Measurements from ENCODE around the gene SLC35E1. TPM values are rescaled to one million over a fixed set of nuclear protein-coding genes. Genes with fewer than 3 reads are reported as not detected.
"Not testable (repeated sequence)": the region's sequence is repeated elsewhere in the genome, so short reads cannot be mapped to it uniquely, and the experiment has no call there.

Gene SLC35E1
- total RNA-seq, 1 experiment from 2014 or later = 52.6 TPM

- intact Hi-C loops (cut with micrococcal nuclease) = no loop called here
- Histone ChIP-seq H3K27me3 (ENCODE audit: low read length) (no peaks in the 10 kb centered on the region), H3K27ac (ENCODE audit: low read length) (no peak overlapping the region), H3K9me3 (ENCODE audit: low read length) (no peaks in the 10 kb centered on the region), H3K4me2 (ENCODE audit: low read length) (no peak overlapping the region), H3K4me1 (ENCODE audit: insufficient read depth, low read length) (peaks cover 5% of the 10 kb centered on the region; the same call in 1 of the 2 replicates), H4K20me1 (ENCODE audit: low read length) (no peaks in the 10 kb centered on the region), H2AFZ (ENCODE audit: low read length) (no peak overlapping the region), H3K36me3 (ENCODE audit: low read depth, low read length) (peaks cover 34% of the 10 kb centered on the region), H3F3A (ENCODE audit: low read length, unreplicated experiment) (no peaks in the 10 kb centered on the region), H3K9me2 (replicated peaks; ENCODE audit: low read length) (no peaks in the 10 kb centered on the region), H3K9ac (ENCODE audit: low read length) (no peak overlapping the region), H3K79me2 (ENCODE audit: low read length) (no peaks in the 10 kb centered on the region), H3K4me3 (ENCODE audit: low read length) (no peak overlapping the region)
- ATAC-seq = no peak
- POLR2A ChIA-PET (ENCODE audit: unreplicated experiment) = no interaction called here
- TF ChIP-seq EZH2 (IDR thresholded peaks at IDR 0.05; ENCODE audit: low read length, unreplicated experiment) (no peak), EZH2phosphoT487 (IDR thresholded peaks at IDR 0.05; ENCODE audit: borderline replicate concordance, low read length) (no peak)
- TF ChIP-seq, protein P1, sequence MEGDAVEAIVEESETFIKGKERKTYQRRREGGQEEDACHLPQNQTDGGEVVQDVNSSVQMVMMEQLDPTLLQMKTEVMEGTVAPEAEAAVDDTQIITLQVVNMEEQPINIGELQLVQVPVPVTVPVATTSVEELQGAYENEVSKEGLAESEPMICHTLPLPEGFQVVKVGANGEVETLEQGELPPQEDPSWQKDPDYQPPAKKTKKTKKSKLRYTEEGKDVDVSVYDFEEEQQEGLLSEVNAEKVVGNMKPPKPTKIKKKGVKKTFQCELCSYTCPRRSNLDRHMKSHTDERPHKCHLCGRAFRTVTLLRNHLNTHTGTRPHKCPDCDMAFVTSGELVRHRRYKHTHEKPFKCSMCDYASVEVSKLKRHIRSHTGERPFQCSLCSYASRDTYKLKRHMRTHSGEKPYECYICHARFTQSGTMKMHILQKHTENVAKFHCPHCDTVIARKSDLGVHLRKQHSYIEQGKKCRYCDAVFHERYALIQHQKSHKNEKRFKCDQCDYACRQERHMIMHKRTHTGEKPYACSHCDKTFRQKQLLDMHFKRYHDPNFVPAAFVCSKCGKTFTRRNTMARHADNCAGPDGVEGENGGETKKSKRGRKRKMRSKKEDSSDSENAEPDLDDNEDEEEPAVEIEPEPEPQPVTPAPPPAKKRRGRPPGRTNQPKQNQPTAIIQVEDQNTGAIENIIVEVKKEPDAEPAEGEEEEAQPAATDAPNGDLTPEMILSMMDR (conservative IDR thresholded peaks at IDR 0.05; ENCODE audit: low read depth, low read length) = no peak
- DNase-seq = no peak
- CTCF ChIA-PET = no interaction called here
- BruUV-seq (replicated peaks) = no TSS peak
Observed at GRCh38 chr19:16559780-16560276, 12.4 kb downstream of the SLC35E1 start.

GRCh38 chr19:16554776-16555175, 17.4 kb downstream of the SLC35E1 start:
- H3K36me3 ChIP-seq (ENCODE audit: low read depth, low read length) = peaks cover 13% of the 10 kb centered on the region; the same call in 1 of the 2 replicates
- POLR2A ChIA-PET (ENCODE audit: unreplicated experiment) = no interaction called here
- no peak for DNase-seq

DNA sequence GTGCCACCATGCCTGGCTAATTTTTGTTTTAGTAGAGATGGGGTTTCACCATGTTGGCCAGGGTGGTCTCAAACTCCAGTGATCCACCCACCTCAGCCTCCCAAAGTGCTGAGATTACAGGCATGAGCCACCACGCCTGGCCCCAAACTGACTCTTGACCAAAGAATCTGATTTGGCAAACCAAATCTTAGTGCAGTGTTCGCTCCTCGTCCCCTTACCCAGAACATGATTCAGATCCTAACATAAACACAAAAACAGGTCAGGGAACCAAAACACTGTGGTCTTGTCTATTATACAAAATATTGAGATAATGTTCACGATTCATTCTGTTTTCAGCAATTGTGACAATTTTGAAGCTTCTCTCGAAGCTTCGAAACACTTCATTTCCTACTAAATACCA, 20.3 kb downstream of the SLC35E1 start:
- not testable (repeated sequence) for ATAC-seq

More at GRCh38 chr19:16554776-16555175, 17.4 kb downstream of the SLC35E1 start:
- intact Hi-C loops (cut with micrococcal nuclease) = no loop called here
- Histone ChIP-seq H3K27me3 (ENCODE audit: low read length) (no peaks in the 10 kb centered on the region), H4K20me1 (ENCODE audit: low read length) (no peaks in the 10 kb centered on the region), H3K4me2 (ENCODE audit: low read length) (no peak overlapping the region), H3K9ac (ENCODE audit: low read length) (no peak overlapping the region), H3K27ac (ENCODE audit: low read length) (no peak overlapping the region), H3F3A (ENCODE audit: low read length, unreplicated experiment) (no peaks in the 10 kb centered on the region), H3K4me3 (ENCODE audit: low read length) (no peak overlapping the region), H2AFZ (ENCODE audit: low read length) (no peak overlapping the region), H3K9me3 (ENCODE audit: low read length) (no peaks in the 10 kb centered on the region), H3K79me2 (ENCODE audit: low read length) (no peaks in the 10 kb centered on the region), H3K4me1 (ENCODE audit: insufficient read depth, low read length) (no peaks in the 10 kb centered on the region), H3K9me2 (replicated peaks; ENCODE audit: low read length) (no peaks in the 10 kb centered on the region)
- no TSS peak for BruUV-seq (replicated peaks)
- CTCF ChIA-PET = no interaction called here
- no peak for TF ChIP-seq EZH2 (IDR thresholded peaks at IDR 0.05; ENCODE audit: low read length, unreplicated experiment)
- TF ChIP-seq, protein P1 (conservative IDR thresholded peaks at IDR 0.05; ENCODE audit: low read depth, low read length) = no peak
- no peak for TF ChIP-seq EZH2phosphoT487 (IDR thresholded peaks at IDR 0.05; ENCODE audit: borderline replicate concordance, low read length)
- no peak for ATAC-seq

More for the DNA sequence above, 20.3 kb downstream of the SLC35E1 start:
- H3K9me3 ChIP-seq (ENCODE audit: low read length); H3K27ac ChIP-seq (ENCODE audit: low read length); H3K4me2 ChIP-seq (ENCODE audit: low read length); H3K79me2 ChIP-seq (ENCODE audit: low read length); H3K9ac ChIP-seq (ENCODE audit: low read length); BruUV-seq (replicated peaks); H3K9me2 ChIP-seq (replicated peaks; ENCODE audit: low read length); POLR2A ChIA-PET (ENCODE audit: unreplicated experiment); H3K36me3 ChIP-seq (ENCODE audit: low read depth, low read length); H3K27me3 ChIP-seq (ENCODE audit: low read length); H4K20me1 ChIP-seq (ENCODE audit: low read length); H3F3A ChIP-seq (ENCODE audit: low read length, unreplicated experiment); H2AFZ ChIP-seq (ENCODE audit: low read length); H3K4me3 ChIP-seq (ENCODE audit: low read length); H3K4me1 ChIP-seq (ENCODE audit: insufficient read depth, low read length); intact Hi-C loops (cut with micrococcal nuclease); DNase-seq; CTCF ChIA-PET: not testable (repeated sequence)

Data from PC-3 (cell line).